Retinal pigment epithelial cell (primary cell): Measurements from ENCODE around the gene NLRC3.

Experiments used
- DNase-seq: peaks from one replicate; pipeline ENCODE4 v3.0.0-alpha.2; 2010; ENCODE audit warnings: low read depth
- H3K4me3 ChIP-seq: 2 replicates; pipeline ENCODE4 v1.5.1; 2011; ENCODE audit warnings: mild to moderate bottlenecking, low read length, control low read depth, moderate library complexity
- CTCF ChIP-seq: conservative IDR thresholded peaks from 2 replicates; pipeline ENCODE4 v1.5.1; 2011; ENCODE audit warnings: low read depth, low read length, control low read depth, inconsistent platforms

NLRC3 gene

DNA sequence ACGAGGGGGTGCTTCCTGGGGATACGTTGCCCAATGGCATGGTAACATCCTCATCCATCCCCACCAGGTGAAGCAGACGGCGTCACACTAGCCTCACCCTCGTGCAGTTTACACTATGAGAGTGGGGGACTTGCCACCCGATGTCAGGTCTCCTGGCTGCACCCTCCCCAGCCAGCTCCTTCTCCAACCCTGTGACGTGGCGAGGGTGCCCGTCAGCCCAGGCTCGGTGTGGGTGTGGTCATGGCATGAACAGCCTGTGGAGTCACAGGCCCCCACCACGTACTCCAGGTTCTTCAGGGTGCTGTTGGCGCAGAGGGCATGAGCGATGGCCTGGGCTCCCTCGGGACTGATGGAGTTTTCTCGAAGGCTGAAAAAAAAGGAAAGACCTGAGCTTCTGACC lies 28.3 kb downstream of the NLRC3 start:
- TF ChIP-seq CTCF: no peak
- H3K4me3 ChIP-seq: no peak overlapping the region
- DNase-seq: no peak

GRCh38 chr16:3548445-3548844 lies 28.8 kb downstream of the NLRC3 start:
- DNase-seq: no peak
- no peak for TF ChIP-seq CTCF

DNA sequence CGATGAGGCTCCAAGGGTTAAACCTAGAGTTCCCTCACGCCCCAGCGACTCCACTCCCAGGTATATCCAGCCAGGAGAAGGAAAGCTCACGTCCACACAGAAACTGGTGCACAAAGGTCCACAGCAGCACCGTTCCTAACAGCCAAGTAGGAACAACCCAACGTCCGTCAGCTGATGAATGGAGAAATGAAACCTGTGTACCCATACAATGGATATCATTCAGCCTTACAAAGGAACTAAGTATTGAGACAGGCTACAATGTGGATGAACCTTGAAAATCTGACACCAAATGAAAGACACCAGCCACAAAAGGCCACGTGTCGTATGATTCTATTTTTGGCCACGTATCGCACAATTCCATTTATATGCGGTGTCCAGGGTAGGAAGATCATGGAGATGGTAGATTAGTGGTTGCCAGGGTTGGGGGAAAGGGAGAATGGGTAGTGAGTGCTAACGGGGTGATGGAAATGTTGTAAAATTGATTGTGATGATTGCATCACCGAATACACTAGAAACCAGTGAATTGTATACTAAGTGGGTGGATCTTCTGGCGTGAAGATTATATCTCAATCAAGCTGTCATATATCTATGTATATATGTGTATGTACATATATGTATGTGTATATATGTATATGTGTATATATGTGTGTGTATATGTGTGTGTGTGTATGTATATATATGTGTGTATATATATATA lies 30.1 kb downstream of the NLRC3 start:
- TF ChIP-seq CTCF: no peak

More at GRCh38 chr16:3548445-3548844, 28.8 kb downstream of the NLRC3 start:
- H3K4me3 ChIP-seq: no peak overlapping the region

GRCh38 chr16:3542601-3543373 lies 34.4 kb downstream of the NLRC3 start:
- no peak for TF ChIP-seq CTCF
- H3K4me3 ChIP-seq: no peak overlapping the region
- DNase-seq: no peak

More for the DNA sequence above, 30.1 kb downstream of the NLRC3 start:
- DNase-seq: no peak
- no peak overlapping the region for H3K4me3 ChIP-seq

GRCh38 chr16:3541527-3542155 lies 35.6 kb downstream of the NLRC3 start:
- no peak overlapping the region for H3K4me3 ChIP-seq
- DNase-seq: no peak
- TF ChIP-seq CTCF: no peak

- DNase-seq: no peak
- no peak overlapping the region for H3K4me3 ChIP-seq
- no peak for TF ChIP-seq CTCF
Measured at GRCh38 chr16:3538222-3538621, 39.0 kb downstream of the NLRC3 start.
